Measurements from ENCODE around the gene LASP1. TPM values are rescaled to one million over a fixed set of nuclear protein-coding genes. Genes with fewer than 3 reads are reported as not detected.

The LASP1 gene
- total and polyA plus RNA-seq, 2 of the 8 experiments (the other 6 are each of a cell fraction or from before 2014, with no cell fraction given), result 114 to 180 TPM

DNA sequence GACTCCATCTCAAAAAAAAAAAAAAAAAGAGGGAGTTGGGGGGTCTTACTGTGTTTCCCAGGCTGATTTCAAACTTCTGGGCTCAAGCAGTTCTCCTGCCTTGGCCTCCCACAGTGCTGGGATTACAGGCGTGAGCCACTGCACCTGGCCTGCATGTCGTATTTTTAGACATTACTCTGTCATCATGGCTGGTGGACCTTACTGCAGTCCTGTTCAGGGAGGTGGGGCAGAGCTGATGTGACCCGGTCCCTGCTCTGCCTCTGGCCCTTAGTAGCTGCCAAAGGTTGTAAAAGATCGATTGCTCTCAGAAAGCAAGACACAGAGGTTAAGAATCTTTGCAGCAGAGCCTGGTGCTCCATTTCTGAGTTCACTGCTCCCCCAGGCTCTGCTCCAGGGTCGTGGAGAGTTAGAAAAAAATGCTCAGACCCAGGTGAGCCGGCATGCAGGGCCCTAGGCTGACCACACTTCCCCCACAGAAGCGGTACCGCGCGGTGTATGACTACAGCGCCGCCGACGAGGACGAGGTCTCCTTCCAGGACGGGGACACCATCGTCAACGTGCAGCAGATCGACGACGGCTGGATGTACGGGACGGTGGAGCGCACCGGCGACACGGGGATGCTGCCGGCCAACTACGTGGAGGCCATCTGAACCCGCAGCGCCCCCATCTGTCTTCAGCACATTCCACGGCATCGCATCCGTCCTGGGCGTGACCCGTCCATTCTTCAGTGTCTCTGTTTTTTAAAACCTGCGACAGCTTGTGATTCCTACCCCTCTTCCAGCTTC lies 48.5 kb downstream of the LASP1 start (continued):
- TF ChIP-seq BACH1 (IDR thresholded peaks at IDR 0.05; ENCODE audit: low read length) (no peak), CREB1 (IDR thresholded peaks at IDR 0.05) (peak; percentile 31; the same call in 1 of the 2 replicates), SAP30 (IDR thresholded peaks at IDR 0.05; ENCODE audit: insufficient read depth, insufficient replicate concordance, low read length) (no peak), TAF1 (IDR thresholded peaks at IDR 0.05; ENCODE audit: low read depth, low read length) (no peak), SP4 (IDR thresholded peaks at IDR 0.05; ENCODE audit: low read length) (no peak), FOSL1 (IDR thresholded peaks at IDR 0.05; ENCODE audit: insufficient read depth, low read depth, low read length) (no peak), EZH2 (IDR thresholded peaks at IDR 0.05; ENCODE audit: low read depth, low read length, severe bottlenecking) (no peak), RAD21 (IDR thresholded peaks at IDR 0.05 in 1 of 2, conservative IDR thresholded peaks at IDR 0.05 in 1 of 2; ENCODE audit: low read depth in 2 of 2, low read length in 2 of 2) (peak; percentile 59 to 68)
- TF ChIP-seq, protein P1, sequence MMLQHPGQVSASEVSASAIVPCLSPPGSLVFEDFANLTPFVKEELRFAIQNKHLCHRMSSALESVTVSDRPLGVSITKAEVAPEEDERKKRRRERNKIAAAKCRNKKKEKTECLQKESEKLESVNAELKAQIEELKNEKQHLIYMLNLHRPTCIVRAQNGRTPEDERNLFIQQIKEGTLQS (IDR thresholded peaks at IDR 0.05; ENCODE audit: insufficient read depth, low read depth, low read length), result no peak

All from H1 (cell line).